Adrenal gland (tissue), 5 donors: ENCODE measurements around the gene SDHAF4.

ENCODE experiments used
- POLR2A ChIP-seq, 2 donors: fragments of 450-650 bp; IDR thresholded peaks; one replicate each; pipeline ENCODE4 v1.6.1; 2017; ENCODE audit warnings: antibody characterized with exemption in 2 of 2, mild to moderate bottlenecking in 2 of 2, moderate library complexity in 1 of 2
- TF ChIP-seq, protein P1 (sequence below), 6 experiments: fragments of 450-650 bp in 4 of 6; fragments of 200-600 bp in 2 of 6; sonication (generic) in 1 of 6; IDR thresholded peaks; 1 replicate in 5 of 6; 2 replicates in 1 of 6; pipeline versions ENCODE4 v1.5.1 to v1.8.0; 2016 to 2021; ENCODE audit warnings: antibody characterized with exemption in 6 of 6, mild to moderate bottlenecking in 2 of 6, moderate library complexity in 1 of 6
- donor health status: DM: no; HTN: no; CAD: no.

DNA sequence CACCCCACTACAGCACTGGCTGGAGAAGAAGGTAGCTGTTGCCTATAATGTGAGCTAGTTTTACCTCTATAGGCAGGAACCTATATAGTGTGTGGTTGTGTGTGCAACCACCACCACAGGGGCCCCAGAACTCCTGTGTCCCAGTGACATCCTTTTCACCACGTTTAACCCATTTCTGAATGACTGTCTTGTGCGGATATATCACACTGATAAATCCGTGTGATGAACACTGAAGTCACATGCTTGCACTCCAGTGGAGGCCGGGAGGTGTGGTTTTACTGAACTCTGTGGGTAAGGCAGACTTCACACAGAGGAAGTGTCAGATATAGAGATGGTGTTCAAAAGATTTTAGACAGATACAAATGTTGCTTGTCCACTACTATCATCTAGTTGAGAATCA, 32.5 kb downstream of the SDHAF4 start:
- TF ChIP-seq, protein P1, sequence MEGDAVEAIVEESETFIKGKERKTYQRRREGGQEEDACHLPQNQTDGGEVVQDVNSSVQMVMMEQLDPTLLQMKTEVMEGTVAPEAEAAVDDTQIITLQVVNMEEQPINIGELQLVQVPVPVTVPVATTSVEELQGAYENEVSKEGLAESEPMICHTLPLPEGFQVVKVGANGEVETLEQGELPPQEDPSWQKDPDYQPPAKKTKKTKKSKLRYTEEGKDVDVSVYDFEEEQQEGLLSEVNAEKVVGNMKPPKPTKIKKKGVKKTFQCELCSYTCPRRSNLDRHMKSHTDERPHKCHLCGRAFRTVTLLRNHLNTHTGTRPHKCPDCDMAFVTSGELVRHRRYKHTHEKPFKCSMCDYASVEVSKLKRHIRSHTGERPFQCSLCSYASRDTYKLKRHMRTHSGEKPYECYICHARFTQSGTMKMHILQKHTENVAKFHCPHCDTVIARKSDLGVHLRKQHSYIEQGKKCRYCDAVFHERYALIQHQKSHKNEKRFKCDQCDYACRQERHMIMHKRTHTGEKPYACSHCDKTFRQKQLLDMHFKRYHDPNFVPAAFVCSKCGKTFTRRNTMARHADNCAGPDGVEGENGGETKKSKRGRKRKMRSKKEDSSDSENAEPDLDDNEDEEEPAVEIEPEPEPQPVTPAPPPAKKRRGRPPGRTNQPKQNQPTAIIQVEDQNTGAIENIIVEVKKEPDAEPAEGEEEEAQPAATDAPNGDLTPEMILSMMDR (IDR thresholded peaks at IDR 0.05) = no peak
- TF ChIP-seq POLR2A (IDR thresholded peaks at IDR 0.05) = no peak
